Fibroblast of lung (primary cell): ENCODE results near the gene NEK8. TPM values are rescaled to one million over a fixed set of nuclear protein-coding genes. Genes with fewer than 3 reads are reported as not detected.
"Not testable (repeated sequence)": the region's sequence is repeated elsewhere in the genome, so short reads cannot be mapped to it uniquely, and the experiment has no call there.

Source experiments
- DNase-seq, 2 donors: peaks; one replicate each; pipeline versions ENCODE4 v3.0.0 to v3.0.0-alpha.2; 2010; ENCODE audit warnings: low read depth in 2 of 2
- H2AFZ ChIP-seq: 2 replicates; pipeline ENCODE4 v1.5.1; 2012; ENCODE audit warnings: low read length, control low read depth, inconsistent platforms
- H3K27ac ChIP-seq: 2 replicates; pipeline ENCODE4 v1.5.1; 2011; ENCODE audit warnings: low read length, control low read depth; ENCODE audit not compliant: insufficient read depth
- H3K27me3 ChIP-seq: 2 replicates; pipeline ENCODE4 v1.5.1; 2011; ENCODE audit warnings: mild to moderate bottlenecking, low read length; ENCODE audit not compliant: control insufficient read depth, insufficient read depth
- H3K36me3 ChIP-seq: 2 replicates; pipeline ENCODE4 v1.5.1; 2011; ENCODE audit warnings: low read length; ENCODE audit not compliant: control insufficient read depth, insufficient read depth
- H3K4me1 ChIP-seq: 2 replicates; pipeline ENCODE4 v1.5.1; 2011; ENCODE audit warnings: low read length; ENCODE audit not compliant: control insufficient read depth, insufficient read depth; ENCODE audit errors: extremely low read depth
- H3K4me2 ChIP-seq: 2 replicates; pipeline ENCODE4 v1.5.1; 2011; ENCODE audit warnings: low read length, control low read depth; ENCODE audit not compliant: insufficient read depth; ENCODE audit errors: extremely low read depth
- H3K4me3 ChIP-seq, 4 experiments: fragments of 200-600 bp in 1 of 4; sonication (generic) in 1 of 4; replicated peaks in 1 of 4; 2 replicates each; pipeline ENCODE4 v1.5.1; 2011 to 2016; ENCODE audit warnings: low read length in 4 of 4, low read depth in 3 of 4, mild to moderate bottlenecking in 3 of 4, control low read depth in 2 of 4, inconsistent platforms in 1 of 4, mixed read lengths in 1 of 4; ENCODE audit not compliant: insufficient read depth in 1 of 4; ENCODE audit errors: control extremely low read depth in 1 of 4
- H3K79me2 ChIP-seq: 2 replicates; pipeline ENCODE4 v1.5.1; 2012; ENCODE audit warnings: mild to moderate bottlenecking, low read length, inconsistent platforms; ENCODE audit not compliant: control insufficient read depth, insufficient read depth
- H3K9ac ChIP-seq: 2 replicates; pipeline ENCODE4 v1.5.1; 2011; ENCODE audit warnings: mild to moderate bottlenecking, low read length, control low read depth; ENCODE audit not compliant: insufficient read depth
- H3K9me3 ChIP-seq: 2 replicates; pipeline ENCODE4 v1.5.1; 2012; ENCODE audit warnings: low read depth, low read length; ENCODE audit not compliant: control insufficient read depth, insufficient read depth
- H4K20me1 ChIP-seq: 2 replicates; pipeline ENCODE4 v1.5.1; 2011; ENCODE audit warnings: low read length; ENCODE audit not compliant: control insufficient read depth, insufficient read depth; ENCODE audit errors: extremely low read depth
- EZH2 ChIP-seq: IDR thresholded peaks from 2 replicates; pipeline ENCODE4 v1.5.1; 2012; ENCODE audit warnings: low read length, control low read depth, mild to moderate bottlenecking; ENCODE audit errors: missing control alignments
- polyA plus RNA-seq, 2 donors: library from polyadenylated mRNA; depleted of rRNA in 1 of 2; stranded (reverse) in 1 of 2; unstranded in 1 of 2; fragments of >200 nt; gene quantifications; 2 replicates each; pipeline ENCODE4 v1.2.1, GENCODE V29; 2011 to 2012; ENCODE audit warnings: missing spikeins in 1 of 2
- total RNA-seq: library from RNA; depleted of rRNA; stranded (reverse); fragments of >200 nt; gene quantifications from 2 replicates; pipeline ENCODE4 v1.2.1, GENCODE V29; 2014
- TF ChIP-seq, protein P1 (sequence below), 2 donors: IDR thresholded peaks in 1 of 2; conservative IDR thresholded peaks in 1 of 2; 1 replicate in 1 of 2; 2 replicates in 1 of 2; pipeline ENCODE4 v1.5.1; 2011 to 2012; ENCODE audit warnings: low read length in 2 of 2, control low read depth in 1 of 2, inconsistent platforms in 1 of 2, low read depth in 1 of 2, mild to moderate bottlenecking in 1 of 2

Gene NEK8
- total and polyA plus RNA-seq, 2 donors (not counting 1 experiment from before 2014, with no cell fraction given), result 2.8 to 3.8 TPM

DNA sequence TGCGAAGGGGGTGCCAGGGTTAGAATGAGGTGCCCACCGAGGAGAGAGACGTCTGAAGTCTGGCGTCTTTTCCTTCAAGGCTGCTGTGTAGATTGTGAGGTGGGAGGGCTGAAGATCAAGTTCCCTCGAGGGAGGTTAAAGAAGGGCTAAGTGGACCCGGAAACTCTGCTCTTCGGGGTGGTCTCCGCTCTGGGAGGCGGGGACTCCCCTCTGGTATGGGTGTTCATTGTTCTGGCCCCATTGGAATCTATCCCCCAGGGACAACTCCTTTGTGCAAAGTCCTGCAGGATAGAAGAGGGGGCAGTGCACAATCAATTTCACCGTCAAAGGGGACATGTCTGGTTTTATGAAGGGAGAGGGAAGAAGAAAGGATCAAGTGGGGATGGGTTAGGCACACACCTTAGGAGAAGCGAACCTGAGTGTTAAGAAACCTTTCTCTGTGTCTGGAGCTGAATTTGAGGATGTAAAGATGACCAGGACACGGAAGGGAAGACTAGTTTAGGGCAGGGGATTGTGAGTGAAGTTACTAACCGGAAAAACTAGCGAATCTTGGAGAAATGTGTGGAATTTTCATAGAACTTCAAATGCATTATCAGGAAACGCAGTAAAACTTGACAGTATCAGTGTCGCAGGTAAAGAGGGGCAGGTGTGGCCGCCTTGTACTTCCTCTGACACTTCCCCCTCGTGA, 10.1 kb upstream of the NEK8 start:
- Histone ChIP-seq H3K27me3 (no peaks in the 10 kb centered on the region), H3K4me3 (peak overlapping the region; percentile 21 to 75 (median 47)), H3K79me2 (peaks cover 60% of the 10 kb centered on the region), H3K4me1 (peaks cover 10% of the 10 kb centered on the region), H4K20me1 (no peaks in the 10 kb centered on the region), H2AFZ (no peak overlapping the region), H3K9ac (peak overlapping the region; percentile 27), H3K27ac (peak overlapping the region; percentile 88), H3K9me3 (no peaks in the 10 kb centered on the region), H3K4me2 (peak overlapping the region; percentile 79), H3K36me3 (peaks cover 28% of the 10 kb centered on the region)
- TF ChIP-seq EZH2, result no peak
- TF ChIP-seq, protein P1, sequence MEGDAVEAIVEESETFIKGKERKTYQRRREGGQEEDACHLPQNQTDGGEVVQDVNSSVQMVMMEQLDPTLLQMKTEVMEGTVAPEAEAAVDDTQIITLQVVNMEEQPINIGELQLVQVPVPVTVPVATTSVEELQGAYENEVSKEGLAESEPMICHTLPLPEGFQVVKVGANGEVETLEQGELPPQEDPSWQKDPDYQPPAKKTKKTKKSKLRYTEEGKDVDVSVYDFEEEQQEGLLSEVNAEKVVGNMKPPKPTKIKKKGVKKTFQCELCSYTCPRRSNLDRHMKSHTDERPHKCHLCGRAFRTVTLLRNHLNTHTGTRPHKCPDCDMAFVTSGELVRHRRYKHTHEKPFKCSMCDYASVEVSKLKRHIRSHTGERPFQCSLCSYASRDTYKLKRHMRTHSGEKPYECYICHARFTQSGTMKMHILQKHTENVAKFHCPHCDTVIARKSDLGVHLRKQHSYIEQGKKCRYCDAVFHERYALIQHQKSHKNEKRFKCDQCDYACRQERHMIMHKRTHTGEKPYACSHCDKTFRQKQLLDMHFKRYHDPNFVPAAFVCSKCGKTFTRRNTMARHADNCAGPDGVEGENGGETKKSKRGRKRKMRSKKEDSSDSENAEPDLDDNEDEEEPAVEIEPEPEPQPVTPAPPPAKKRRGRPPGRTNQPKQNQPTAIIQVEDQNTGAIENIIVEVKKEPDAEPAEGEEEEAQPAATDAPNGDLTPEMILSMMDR (conservative IDR thresholded peaks at IDR 0.05 in 1 of 2, IDR thresholded peaks at IDR 0.05 in 1 of 2; ENCODE audit: low read depth in 1 of 2, low read length in 2 of 2), result no peak
- DNase-seq, result no peak

DNA sequence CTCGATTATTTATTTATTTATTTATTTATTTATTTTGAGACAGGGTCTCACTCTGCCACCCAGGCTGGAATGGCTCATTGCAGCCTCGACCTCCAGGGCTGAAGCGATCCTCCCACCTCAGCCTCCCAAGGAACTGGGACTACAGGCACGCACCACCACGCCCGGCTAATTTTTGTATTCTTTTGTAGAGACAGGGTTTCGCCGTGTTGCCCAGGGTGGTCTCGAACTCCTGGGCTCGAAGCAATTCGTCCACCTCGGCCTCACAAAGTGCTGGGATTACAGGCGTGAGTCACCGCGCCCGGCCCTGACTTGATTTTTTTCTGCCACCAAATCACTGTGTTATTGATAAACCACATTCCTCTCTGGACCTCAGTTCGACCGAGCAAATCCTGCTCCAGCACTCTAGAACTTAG, 9.6 kb upstream of the NEK8 start:
- H4K20me1 ChIP-seq, result no peaks in the 10 kb centered on the region
- peaks cover 10% of the 10 kb centered on the region for H3K4me1 ChIP-seq
- no peak for DNase-seq
- no peaks in the 10 kb centered on the region for H3K27me3 ChIP-seq
- TF ChIP-seq, protein P1 (conservative IDR thresholded peaks at IDR 0.05 in 1 of 2, IDR thresholded peaks at IDR 0.05 in 1 of 2; ENCODE audit: low read depth in 1 of 2, low read length in 2 of 2), result no peak
- TF ChIP-seq EZH2, result no peak
- peak overlapping the region; percentile 32 for H3K9ac ChIP-seq
- H3K4me2 ChIP-seq, result peak overlapping the region; percentile 80
- H3K36me3 ChIP-seq, result peaks cover 26% of the 10 kb centered on the region
- H3K27ac ChIP-seq, result peak overlapping the region; percentile 88
- H3K4me3 ChIP-seq, result peak overlapping the region; percentile 2 to 89 (median 44)
- H3K9me3 ChIP-seq, result no peaks in the 10 kb centered on the region
- H3K79me2 ChIP-seq, result peaks cover 60% of the 10 kb centered on the region
- no peak overlapping the region for H2AFZ ChIP-seq

DNA sequence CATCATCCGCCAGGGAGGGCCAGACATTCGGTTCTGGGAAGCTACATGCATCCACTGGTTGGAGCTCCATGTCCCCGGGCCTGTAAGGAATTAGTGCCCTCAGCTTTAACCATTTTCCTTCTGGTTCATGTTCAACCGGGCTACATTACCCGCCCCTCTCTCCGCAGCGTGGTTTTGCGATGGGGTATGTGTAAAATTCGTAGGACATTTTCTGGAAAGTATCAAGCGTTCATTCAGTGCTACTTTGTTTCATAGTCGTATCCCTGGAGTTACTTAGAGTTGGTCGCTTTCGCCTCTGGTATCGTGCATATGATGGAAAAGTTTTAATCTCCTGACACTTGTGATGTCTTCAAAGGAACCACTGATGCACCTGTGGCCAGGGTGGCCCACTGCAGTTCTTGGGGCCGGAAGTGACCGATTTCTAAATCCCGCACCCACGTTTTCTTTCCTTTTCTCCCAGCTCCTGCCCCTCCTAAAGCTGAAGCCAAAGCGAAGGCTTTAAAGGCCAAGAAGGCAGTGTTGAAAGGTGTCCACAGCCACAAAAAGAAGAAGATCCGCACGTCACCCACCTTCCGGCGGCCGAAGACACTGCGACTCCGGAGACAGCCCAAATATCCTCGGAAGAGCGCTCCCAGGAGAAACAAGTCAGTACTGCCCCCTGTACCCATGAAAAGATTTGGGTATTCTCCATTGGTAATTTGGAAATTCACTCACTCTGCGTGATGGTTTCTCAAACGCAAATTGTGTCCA, 8.2 kb upstream of the NEK8 start:
- H3K4me2 ChIP-seq, result peak overlapping the region; percentile 93
- DNase-seq, result no peak
- H3K4me1 ChIP-seq, result peaks cover 15% of the 10 kb centered on the region
- peak overlapping the region; percentile 68 to 89 (median 76) for H3K4me3 ChIP-seq
- H4K20me1 ChIP-seq, result no peaks in the 10 kb centered on the region
- H3K36me3 ChIP-seq, result peaks cover 16% of the 10 kb centered on the region
- H2AFZ ChIP-seq, result no peak overlapping the region
- H3K79me2 ChIP-seq, result peaks cover 55% of the 10 kb centered on the region
- no peaks in the 10 kb centered on the region for H3K9me3 ChIP-seq
- TF ChIP-seq, protein P1 (conservative IDR thresholded peaks at IDR 0.05 in 1 of 2, IDR thresholded peaks at IDR 0.05 in 1 of 2; ENCODE audit: low read depth in 1 of 2, low read length in 2 of 2), result no peak
- TF ChIP-seq EZH2, result no peak
- H3K9ac ChIP-seq, result peak overlapping the region; percentile 93
- H3K27me3 ChIP-seq, result no peaks in the 10 kb centered on the region
- H3K27ac ChIP-seq, result peak overlapping the region; percentile 88

DNA sequence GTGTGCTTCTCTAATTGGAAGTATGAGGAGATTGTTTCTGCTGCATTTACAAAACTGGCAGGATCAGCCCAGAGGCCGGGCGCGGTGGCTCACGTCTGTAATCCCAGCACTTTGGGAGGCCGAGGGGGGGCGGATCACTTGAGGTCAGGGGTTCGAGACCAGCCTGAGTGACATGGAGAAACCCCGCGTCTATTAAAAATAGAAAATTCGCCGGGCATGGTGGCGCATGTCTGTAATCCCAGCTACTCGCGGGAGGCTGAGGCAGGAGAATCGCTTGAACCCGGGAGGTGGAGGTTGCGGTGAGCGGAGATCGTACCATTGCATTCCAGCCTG, 7.6 kb upstream of the NEK8 start:
- H3K27me3 ChIP-seq, H2AFZ ChIP-seq, H3K9me3 ChIP-seq, DNase-seq, H4K20me1 ChIP-seq: not testable (repeated sequence)
- Histone ChIP-seq H3K4me3 (peak overlapping the region; percentile 68 to 89 (median 76)), H3K4me1 (peaks cover 17% of the 10 kb centered on the region), H3K9ac (peak overlapping the region; percentile 35), H3K4me2 (peak overlapping the region; percentile 93), H3K36me3 (peaks cover 11% of the 10 kb centered on the region), H3K79me2 (peaks cover 50% of the 10 kb centered on the region), H3K27ac (peak overlapping the region; percentile 88)
